Smooth muscle cell (in vitro differentiated cells): ENCODE results near the gene PLA2G2F. TPM values are rescaled to one million over a fixed set of nuclear protein-coding genes. Genes with fewer than 3 reads are reported as not detected.

Source experiments
- DNase-seq: peaks from one replicate; lab custom pipeline; 2025; ENCODE audit not compliant: unreplicated experiment; lab: John Stamatoyannopoulos, UW
- H2AFZ ChIP-seq: fragments of 200-600 bp; sonication (generic); 2 replicates; pipeline ENCODE4 v1.6.0; 2016; ENCODE audit warnings: antibody characterized with exemption, low read depth, mild to moderate bottlenecking
- H3F3A ChIP-seq: fragments of 200-600 bp; sonication (generic); 2 replicates; pipeline ENCODE4 v1.6.0; 2017; ENCODE audit warnings: antibody characterized with exemption, low read depth
- H3K27ac ChIP-seq: fragments of 200-600 bp; sonication (generic); 2 replicates; pipeline ENCODE4 v1.5.1; 2016; ENCODE audit warnings: low read depth, mild to moderate bottlenecking
- H3K27me3 ChIP-seq: fragments of 200-600 bp; sonication (generic); 2 replicates; pipeline ENCODE4 v1.6.1; 2016; ENCODE audit warnings: low read depth, mild to moderate bottlenecking
- H3K36me3 ChIP-seq: fragments of 200-600 bp; sonication (generic); 2 replicates; pipeline ENCODE4 v1.5.1; 2016; ENCODE audit warnings: low read depth
- H3K4me1 ChIP-seq: fragments of 200-600 bp; sonication (generic); 2 replicates; pipeline ENCODE4 v1.5.1; 2016; ENCODE audit warnings: low read depth
- H3K4me2 ChIP-seq: fragments of 200-600 bp; sonication (generic); 2 replicates; pipeline ENCODE4 v1.6.0; 2016; ENCODE audit warnings: mild to moderate bottlenecking
- H3K4me3 ChIP-seq: fragments of 200-600 bp; sonication (generic); 2 replicates; pipeline ENCODE4 v1.5.1; 2016; ENCODE audit warnings: mild to moderate bottlenecking
- H3K79me2 ChIP-seq: fragments of 200-600 bp; sonication (generic); 2 replicates; pipeline ENCODE4 v1.6.0; 2016; ENCODE audit warnings: low read depth, mild to moderate bottlenecking
- H3K9ac ChIP-seq: fragments of 200-600 bp; sonication (generic); 2 replicates; pipeline ENCODE4 v1.6.0; 2016; ENCODE audit warnings: low read depth
- H3K9me3 ChIP-seq: fragments of 200-600 bp; sonication (generic); replicated peaks from 2 replicates; pipeline ENCODE4 v1.5.1; 2016; ENCODE audit warnings: low read depth
- H4K20me1 ChIP-seq: fragments of 200-600 bp; sonication (generic); 2 replicates; pipeline ENCODE4 v1.6.0; 2016; ENCODE audit warnings: low read depth
- CTCF ChIP-seq: fragments of 200-600 bp; sonication (generic); IDR thresholded peaks from 2 replicates; pipeline ENCODE4 v1.5.1; 2017; ENCODE audit warnings: borderline replicate concordance, mild to moderate bottlenecking, antibody characterized with exemption; ENCODE audit not compliant: insufficient read depth, poor library complexity, severe bottlenecking
- WGBS: methylation state at CpG from one replicate; pipeline ENCODE4 v1.1.7; 2016; ENCODE audit warnings: low lambda C conversion rate; 5-methylcytosine and 5-hydroxymethylcytosine counted together
- polyA plus RNA-seq: library from polyadenylated mRNA; unstranded; fragments of >200 nt; fragmentation: Nextera tagmentation; extraction: Ambion mirVana; gene quantifications from 2 replicates; pipeline ENCODE4 v1.2.1, GENCODE V29; 2016
- total RNA-seq: library from RNA; depleted of rRNA; stranded (reverse); fragments of >200 nt; gene quantifications from 2 replicates; pipeline ENCODE4 v1.2.3, GENCODE V29; 2014

Gene PLA2G2F
- total and polyA plus RNA-seq, 2 experiments from 2014 or later = 0.81 to 1.9 TPM

DNA sequence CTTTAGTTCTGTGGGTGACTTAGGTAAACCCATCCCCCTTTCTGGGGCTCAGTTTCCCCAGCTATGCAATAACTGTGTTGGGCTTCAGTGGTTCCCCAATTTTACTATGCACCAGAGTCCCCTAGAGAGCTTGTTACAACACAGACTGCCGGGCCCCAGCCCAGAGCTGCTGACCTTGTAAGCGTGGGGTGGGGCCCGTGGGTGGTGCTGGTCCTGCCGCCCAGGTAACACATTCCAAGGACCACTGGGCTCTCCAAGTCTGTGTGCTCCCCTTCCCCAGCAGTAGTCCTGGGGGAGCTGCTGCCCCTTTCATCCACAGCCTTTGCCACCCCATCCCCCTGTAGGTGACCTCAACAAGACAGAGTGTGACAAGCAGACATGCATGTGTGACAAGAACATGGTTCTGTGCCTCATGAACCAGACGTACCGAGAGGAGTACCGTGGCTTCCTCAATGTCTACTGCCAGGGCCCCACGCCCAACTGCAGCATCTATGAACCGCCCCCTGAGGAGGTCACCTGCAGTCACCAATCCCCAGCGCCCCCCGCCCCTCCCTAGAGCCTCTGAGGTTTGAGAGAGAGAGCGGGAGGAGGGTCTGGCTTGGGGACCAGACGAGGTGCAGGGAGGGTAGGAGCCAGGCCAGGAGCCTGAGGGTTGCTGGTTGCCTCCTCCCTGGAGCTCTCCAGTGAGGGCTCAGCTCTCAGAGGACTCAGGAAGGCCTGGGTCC is 8.9 kb downstream of the PLA2G2F start:
- H4K20me1 ChIP-seq = no peaks in the 10 kb centered on the region
- H3K4me3 ChIP-seq = no peak overlapping the region
- no peaks in the 10 kb centered on the region for H3K36me3 ChIP-seq
- H3K4me2 ChIP-seq = no peak overlapping the region
- DNase-seq = no peak
- 91% methylated on average over 13 of the region's 13 CpGs for WGBS
- TF ChIP-seq CTCF = no peak
- H3F3A ChIP-seq = no peaks in the 10 kb centered on the region
- no peaks in the 10 kb centered on the region for H3K9me3 ChIP-seq
- no peak overlapping the region for H2AFZ ChIP-seq
- H3K27ac ChIP-seq = no peak overlapping the region
- no peaks in the 10 kb centered on the region for H3K4me1 ChIP-seq
- no peaks in the 10 kb centered on the region for H3K79me2 ChIP-seq
- no peak overlapping the region for H3K9ac ChIP-seq
- H3K27me3 ChIP-seq = no peaks in the 10 kb centered on the region

- no peak overlapping the region for H3K4me2 ChIP-seq
- DNase-seq = no peak
- H3K79me2 ChIP-seq = no peaks in the 10 kb centered on the region
- no peaks in the 10 kb centered on the region for H3K9me3 ChIP-seq
- no peak overlapping the region for H3K4me3 ChIP-seq
- no peak overlapping the region for H3K9ac ChIP-seq
- no peak overlapping the region for H2AFZ ChIP-seq
- no peaks in the 10 kb centered on the region for H3K27me3 ChIP-seq
- WGBS = 96% methylated on average over 13 of the region's 13 CpGs
- H4K20me1 ChIP-seq = no peaks in the 10 kb centered on the region
- no peaks in the 10 kb centered on the region for H3F3A ChIP-seq
- no peaks in the 10 kb centered on the region for H3K4me1 ChIP-seq
- TF ChIP-seq CTCF = no peak
- no peak overlapping the region for H3K27ac ChIP-seq
- no peaks in the 10 kb centered on the region for H3K36me3 ChIP-seq
These were observed 9.7 kb downstream of the PLA2G2F start for GRCh38 chr1:20148571-20149500.

- Histone ChIP-seq H3K9me3 (no peaks in the 10 kb centered on the region), H3K9ac (no peak overlapping the region), H2AFZ (no peak overlapping the region), H3F3A (no peaks in the 10 kb centered on the region), H3K4me1 (no peaks in the 10 kb centered on the region), H3K4me2 (no peak overlapping the region), H3K36me3 (no peaks in the 10 kb centered on the region), H3K4me3 (no peak overlapping the region), H4K20me1 (no peaks in the 10 kb centered on the region), H3K27me3 (no peaks in the 10 kb centered on the region), H3K27ac (no peak overlapping the region), H3K79me2 (no peaks in the 10 kb centered on the region)
- WGBS = 94% methylated on average over 14 of the region's 27 CpGs
- DNase-seq = no peak
- no peak for TF ChIP-seq CTCF
These were observed 10.6 kb downstream of the PLA2G2F start for GRCh38 chr1:20149601-20150325.
